Suppressor macrophage (primary cell): Measurements from ENCODE around the gene NUDT12.

ENCODE experiments used
- DNase-seq, 4 experiments: peaks; one replicate each; pipeline ENCODE4 v3.0.0-alpha.2; 2020 to 2022
- total RNA-seq, 17 experiments: gene quantifications; one replicate each; lab custom pipeline; 2026; ENCODE audit warnings: mixed read lengths in 6 of 17, inconsistent platforms in 3 of 17; lab: John Stamatoyannopoulos, UW

NUDT12 gene
- 4.4 to 36.3 (median 18.6) reads per million in 17 experiments for total RNA-seq

DNA sequence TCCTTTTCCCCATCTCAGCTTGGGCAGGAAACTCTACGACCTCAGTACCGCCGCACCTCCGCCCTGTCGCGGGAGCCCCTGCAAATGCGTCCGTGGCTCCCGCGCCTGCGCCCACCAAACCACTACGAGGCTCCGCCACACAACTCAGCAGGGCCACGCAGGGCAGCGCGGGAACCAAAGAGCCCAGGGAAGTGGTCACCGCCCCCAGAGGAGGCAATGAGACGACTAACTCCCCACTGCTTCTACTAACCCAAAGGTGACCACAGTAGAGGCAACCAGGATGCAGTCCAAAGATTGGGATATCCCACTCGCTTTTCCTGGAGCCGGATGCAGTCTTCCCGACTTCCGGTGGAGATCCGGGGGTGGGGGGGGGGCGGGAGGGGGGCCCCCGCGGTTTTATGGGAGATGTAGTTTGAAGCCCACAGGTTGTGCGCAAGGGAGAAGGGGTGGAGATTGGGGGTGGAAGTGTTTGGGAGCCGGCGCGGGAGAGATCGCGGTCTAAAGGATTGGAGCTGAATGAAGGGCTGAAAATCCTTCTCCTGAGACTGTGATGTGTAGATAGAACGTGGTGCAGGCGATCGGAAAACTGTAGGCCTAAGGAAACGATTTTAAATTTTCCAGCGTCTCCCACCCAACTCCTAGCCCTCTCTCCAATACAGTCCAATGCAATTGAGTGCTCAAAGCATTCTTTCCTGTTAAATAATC, at the start of gene NUDT12:
TSS of gene NUDT12 (minus strand) at position 337 of the 705 bp plus-strand sequence. CDS start 2,541 bp downstream, outside the sequence.
- peak; percentile 59 to 79 (median 73) for DNase-seq

DNA sequence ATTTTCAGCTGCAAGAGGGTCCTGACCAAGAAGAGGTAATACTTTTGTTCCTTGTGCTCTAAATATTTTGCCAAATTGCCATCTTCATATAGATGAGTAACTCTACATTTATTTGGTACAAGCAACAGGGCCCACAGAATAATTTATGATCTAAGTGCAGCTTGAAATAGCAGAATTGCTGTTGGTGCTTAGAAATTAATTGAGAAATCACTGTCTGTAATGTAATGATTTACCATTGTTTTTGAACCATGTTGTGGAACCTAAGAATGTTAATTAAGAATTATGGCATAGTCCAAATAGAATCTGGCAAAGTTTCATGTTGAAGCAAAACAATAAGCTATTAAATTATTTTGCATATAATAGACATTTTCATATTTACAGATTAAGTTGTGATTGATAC, 44.8 kb upstream of the NUDT12 start:
- DNase-seq, result no peak

DNA sequence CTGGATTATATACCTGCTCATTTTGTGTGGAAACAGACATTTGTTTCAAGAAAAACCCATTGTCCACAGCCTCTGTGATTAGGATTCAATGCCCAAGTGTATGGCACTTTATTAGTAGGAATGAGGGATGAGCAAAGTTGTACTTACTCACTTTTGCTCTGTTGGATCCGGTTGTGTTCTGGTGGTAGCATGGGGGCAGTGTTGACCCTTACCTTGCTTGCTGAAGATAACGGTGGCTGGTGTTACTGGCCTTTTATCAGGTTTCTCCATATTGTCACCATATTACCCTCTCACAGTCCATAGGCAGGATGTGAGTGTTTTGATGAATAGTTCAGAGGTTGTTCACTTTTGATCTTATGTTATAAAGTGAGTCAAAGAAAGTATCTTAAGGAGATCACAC, 42.7 kb upstream of the NUDT12 start:
- no peak for DNase-seq

DNA sequence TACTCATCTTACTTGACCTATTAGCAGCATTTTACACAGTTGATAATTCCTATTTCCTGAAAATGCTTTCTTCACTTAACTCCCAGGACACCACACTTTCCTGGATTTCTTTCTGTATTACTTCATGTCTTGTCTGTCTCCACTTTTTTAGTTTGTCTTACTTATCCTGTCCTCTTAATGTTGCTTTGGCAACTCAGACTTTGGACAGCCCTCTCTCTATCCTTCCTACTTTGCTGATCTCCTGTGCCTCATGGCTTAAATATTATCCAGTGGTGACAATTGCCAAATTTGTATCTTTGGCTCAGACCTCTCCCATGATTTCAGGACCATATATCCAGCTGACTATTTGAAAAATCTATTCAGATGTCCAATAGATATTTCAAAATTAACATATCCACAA, 39.8 kb upstream of the NUDT12 start:
- DNase-seq, result no peak

DNA sequence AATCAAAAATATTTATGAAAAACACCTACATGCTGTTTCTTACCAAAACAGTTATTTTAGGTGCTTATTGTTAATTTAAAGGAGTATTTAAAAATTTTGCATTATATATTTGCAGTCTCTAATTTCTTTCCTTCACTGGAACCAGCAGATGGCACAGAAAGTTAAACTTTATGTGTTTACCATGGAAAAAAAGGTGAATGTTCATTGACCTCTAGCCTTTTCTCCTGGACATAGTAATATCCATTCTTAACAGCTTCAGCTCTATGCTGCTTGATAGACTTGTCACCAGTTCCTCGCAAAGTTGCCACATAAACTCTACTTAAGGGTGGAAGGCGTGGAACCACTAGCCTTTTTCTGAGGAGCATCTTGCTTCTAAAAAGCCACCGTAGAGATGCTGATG, 38.7 kb upstream of the NUDT12 start:
- no peak for DNase-seq

DNA sequence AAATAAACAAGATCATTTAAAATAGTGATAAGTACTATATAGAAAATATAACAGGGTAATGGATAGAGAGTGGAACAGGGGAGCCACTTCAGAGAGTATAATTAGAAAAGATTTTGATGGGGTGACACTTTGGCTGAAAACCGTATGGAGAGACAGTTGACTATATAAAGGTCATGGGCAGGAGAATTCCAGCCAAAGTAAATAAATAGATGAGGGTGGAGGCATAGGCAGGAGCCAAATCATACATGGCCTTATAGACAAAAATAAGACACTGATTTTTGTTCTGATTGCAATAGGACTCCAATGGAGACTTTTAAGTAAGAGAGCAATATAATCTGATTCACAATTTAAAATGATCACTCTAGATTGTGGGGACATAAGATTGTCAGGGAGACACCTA, 37.5 kb upstream of the NUDT12 start:
- no peak for DNase-seq

DNA sequence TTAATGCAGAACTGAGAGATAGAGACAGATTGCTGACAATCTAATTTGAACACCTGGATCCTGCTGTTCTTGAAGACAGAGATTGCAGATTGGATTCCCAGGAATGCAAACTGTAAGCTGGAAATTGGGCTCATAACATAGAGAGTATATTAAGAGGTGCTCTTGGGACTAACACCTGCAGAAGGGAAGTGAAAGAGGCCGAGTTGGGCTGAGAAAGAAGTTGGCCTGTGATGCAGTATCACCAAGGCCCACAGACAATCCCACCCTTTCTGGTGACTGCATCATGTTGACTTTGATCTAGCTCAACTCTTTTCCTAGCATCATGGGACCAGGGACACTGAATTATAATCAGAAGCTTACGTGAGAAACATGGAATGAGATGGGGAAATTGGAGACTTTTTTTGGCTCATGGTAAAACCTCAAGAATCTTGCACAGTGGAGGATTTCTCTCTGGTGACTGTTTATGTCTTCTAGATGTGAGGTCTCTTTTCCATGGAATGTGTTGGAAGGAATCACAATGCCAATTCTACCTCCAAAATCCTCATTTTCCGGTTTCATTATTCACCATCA, 36.5 kb upstream of the NUDT12 start:
- DNase-seq, result no peak

DNA sequence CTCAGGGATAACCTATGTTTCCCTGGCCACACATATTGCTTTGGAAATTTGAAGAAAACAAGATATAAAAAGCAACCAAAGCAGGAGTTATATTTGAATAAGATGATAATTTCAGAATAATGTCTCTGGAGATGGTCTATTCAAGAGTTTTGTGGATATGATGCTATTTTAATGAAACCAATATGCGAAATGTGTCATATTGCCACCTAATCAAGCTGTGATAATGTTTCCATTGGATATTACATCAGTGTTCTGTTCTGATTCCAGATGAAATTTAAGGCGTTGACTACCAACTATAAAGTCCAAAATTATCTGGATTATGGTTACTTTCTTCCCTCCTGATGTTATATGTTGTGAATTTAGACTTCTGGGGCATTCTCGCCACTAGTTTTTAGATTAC, 27.6 kb upstream of the NUDT12 start:
- no peak for DNase-seq

DNA sequence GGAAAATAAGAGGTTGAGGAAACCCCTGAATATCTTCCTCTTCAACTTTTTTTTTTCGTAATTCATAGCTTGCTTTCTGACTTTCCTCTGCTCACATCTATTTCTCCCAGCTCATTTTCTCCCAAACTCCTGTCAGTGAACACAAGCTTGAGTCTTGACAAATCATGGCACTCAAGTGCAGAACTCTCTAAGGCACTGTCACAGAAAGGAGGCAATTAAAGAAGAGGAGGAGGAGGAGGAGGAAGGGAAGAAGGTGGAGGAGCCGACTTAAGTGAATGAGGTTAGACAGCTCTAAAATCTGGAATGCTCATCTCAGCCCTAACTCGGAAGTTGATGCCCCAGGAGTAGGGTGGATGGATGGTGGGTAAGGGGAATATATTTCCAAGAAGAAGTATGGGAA, 27.2 kb upstream of the NUDT12 start:
- no peak for DNase-seq

DNA sequence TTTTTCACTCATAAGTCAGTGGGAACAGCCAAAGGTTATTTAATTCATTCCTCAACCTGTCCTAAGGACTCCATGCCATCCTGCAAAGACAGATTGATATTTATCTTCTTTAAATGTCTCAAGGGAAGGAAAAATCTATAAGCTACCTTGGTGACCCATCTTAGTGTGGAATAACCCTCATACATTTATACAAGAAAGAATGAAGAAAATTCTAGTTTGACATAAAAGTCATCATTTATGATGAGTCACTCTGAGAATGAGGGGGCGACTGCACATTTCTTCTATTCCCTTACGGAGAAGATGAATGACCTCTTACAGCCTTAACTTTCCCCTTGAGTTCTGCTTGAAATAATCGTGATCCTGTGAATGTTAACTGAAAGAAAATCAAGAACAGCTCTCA, 26.8 kb upstream of the NUDT12 start:
- DNase-seq, result no peak

DNA sequence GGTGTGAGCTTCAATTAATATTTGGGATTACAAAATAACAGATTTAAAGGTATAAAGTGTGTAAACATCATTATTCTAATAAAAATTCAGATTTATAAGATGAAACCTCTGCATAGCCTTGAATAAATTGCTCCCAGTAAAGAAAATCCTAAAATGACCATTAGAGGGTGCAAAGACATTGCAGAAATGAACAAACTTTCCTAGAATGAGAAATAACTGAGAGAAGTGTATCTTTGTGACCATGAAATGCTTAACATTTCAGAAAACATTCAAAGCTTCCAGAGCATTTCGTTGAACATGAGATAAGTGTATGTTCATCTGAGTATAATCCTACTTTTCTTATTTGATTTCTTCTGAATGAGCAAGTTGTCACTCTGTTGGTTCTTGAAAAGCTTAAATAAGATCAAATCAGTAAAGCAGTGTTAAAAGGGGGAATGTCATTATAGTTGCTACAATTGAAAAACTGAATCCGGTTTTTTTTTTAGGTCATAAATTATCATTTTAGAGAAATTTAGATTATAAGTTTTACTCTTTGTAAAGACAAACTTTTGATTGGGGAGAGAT, 24.7 kb upstream of the NUDT12 start:
- DNase-seq, result peak in 2 of 4 experiments; percentile 8 to 20

DNA sequence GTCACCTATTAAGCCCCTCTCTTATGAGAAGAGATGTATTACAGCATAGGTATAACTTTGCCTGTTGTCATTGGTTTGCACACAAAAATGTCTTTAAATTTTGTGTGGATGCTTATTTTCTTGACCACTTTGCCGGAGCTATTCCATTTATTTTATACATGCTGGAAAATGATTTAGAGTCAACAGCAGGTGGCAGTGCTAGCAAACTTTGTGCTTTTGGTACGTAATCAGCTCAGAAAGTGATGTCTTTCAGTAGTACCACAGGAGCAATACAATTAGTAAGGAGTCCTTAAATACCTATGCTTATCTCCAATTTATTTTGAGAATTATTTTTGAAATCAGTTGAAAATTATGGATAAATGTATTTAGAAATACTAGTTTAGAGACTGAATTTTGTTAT, 19.8 kb upstream of the NUDT12 start:
- DNase-seq, result peak; percentile 34 to 52 (median 43)

DNA sequence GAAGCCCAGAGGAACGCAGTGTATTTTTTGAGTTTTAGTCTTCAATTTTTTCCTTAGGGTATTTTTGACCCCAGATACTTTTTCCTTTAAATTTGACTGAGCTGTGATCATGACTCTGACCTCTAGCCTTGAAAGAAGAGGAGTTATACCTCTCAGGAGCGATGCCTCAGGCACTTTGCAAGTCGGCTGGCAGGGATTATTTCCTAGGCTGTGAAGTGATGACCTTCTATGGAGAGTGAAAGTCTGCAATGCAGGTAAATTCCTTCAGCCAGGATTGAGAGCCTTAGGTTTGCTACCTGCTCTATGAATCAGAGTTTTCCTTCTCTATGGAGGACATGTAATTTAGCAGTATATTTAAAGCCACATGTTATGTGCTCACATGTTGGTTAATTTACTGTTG, 10.8 kb upstream of the NUDT12 start:
- DNase-seq, result no peak

DNA sequence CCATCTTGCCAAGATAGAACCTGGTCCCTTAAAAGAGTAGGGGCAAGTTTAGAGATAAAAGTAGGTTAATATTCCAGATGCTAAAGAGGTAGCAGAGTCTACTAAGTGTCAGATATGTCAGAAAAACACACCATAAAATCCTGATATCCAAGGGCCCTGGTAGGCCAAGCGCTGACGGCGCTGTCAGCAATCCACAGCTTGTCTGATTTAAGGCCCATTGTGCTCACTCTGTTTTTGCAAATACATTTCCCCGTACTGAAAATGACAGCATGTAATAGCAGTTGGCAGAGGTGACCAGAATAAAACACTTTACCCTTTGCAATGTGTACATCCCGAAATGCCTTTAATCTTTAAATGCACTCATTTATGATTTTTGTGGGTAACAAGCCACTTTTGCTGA, 9.9 kb upstream of the NUDT12 start:
- no peak for DNase-seq

DNA sequence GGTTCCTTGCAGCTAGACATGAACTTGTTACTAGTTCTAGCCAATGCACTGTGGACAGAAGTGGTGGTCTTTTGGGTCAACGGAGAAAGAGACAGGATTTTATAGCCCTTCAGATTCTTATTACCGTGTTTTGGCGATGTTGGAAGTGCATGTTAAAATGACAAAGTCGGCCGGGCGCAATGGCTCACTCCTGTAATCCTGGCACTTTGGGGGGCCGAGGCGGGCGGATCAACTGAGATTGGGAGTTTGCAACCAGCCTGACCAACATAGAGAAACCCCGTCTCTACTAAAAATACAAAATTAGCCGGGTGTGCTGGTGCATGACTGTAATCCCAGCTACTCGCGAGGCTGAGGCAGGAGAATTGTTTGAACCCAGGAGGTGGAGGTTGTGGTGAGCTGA, 9.1 kb upstream of the NUDT12 start:
- DNase-seq, result no peak

DNA sequence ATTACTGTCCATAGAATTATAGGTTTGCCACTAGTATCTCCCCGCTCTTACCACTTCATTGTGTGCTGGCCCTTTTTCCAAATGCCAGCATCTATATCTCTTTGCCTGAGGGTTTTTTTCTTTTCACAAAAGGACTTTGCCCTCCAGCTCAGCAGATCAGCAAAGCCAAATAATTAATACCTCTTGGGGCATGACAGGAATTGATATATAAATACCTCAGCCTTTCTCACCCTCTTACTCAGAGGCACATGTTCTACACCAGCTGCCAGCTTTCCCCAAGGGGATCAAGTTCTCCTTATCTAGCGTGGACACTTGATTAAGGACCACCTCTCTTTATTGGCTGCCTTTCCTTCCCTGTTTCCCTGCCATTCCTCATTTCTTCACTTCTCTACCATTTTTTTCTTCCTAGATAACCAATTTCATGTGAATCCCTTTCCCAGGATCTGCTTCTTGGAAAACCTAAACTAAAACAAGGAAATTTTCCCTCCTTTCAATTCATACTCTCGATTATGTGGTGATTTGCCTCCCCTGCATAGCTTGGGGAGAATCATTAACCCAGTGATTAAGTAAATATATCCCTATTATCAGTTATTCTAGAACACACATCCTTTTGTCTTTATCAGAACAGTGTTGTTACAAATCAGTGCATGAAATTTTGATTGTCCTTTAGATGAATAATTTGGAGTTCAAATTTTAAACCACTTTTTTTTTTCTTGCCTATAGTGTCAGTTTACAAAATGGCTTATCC, 6.9 kb upstream of the NUDT12 start:
- DNase-seq, result no peak

DNA sequence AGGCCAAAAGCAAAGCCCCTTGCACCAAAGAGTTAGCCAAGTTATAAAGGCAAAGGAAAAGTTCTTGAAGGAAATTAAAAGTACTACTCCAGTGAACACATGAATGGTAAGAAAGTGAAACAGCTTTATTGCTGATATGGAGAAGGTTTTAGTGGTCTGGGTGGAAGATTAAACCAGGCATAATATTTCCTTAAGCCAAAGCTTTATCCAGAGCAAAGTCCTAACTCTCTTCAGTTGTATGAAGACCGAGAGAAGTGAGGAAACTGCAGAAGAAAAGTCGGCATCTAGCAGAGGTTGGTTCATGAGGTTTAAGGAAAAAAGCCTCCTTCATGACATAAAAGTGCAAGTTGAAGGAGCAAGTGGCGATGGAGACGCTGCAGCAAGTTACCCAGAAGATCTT, 3.1 kb upstream of the NUDT12 start:
- DNase-seq, result no peak

DNA sequence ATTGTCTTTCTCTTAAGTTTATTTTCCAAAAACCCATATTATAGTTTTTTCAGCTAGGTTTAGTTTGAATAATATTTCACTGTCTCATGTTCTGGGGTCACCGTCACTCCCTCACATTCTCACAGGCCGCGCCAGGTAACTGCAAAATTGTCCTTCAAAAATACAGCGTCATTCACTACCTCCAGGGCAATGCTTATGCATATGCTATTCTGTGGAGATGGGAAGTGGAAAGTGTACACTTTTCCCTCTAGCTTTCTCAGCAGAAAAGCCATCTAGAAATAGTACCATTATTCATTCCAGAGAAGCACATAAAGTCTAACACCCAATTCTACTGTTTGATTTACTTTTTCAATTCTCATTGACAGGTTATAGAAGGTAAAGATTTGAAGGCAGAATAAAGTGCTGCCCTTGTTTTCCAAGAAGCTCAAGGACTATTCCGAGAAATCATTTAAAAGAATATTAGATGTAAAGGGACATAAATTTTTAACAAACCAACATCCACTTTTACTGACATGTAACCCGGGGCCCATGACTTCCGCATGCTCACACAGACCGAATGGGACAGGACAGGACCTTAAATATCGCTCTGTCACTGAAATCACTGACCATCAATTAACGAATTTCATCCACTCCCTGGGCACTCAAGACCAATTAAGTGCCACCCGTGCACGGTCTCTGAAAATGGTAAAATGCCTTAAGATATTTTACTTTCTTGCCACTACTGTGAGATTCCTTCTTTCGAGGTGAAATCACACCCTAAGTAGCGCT, 720 bp downstream of the NUDT12 start:
- peak; percentile 25 to 49 (median 36) for DNase-seq

DNA sequence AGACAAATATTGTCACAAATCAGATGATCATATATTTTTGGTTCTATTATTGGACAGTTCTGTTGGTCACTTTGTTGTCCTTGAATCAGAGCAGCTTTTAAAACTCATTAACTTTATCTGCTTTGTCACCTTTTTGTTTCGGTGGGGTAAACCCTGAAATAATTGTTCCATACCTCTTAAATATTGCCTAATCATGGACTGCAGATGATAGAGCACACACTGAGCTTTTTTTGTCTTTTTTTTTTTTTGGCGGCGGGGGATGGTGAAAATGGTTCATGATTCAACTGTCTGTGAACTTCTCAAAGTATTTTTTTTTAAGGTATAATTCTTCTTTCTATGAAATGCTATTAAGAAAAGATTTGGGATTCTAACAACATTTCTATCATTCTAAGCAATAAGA, 1.8 kb downstream of the NUDT12 start:
- DNase-seq, result no peak

DNA sequence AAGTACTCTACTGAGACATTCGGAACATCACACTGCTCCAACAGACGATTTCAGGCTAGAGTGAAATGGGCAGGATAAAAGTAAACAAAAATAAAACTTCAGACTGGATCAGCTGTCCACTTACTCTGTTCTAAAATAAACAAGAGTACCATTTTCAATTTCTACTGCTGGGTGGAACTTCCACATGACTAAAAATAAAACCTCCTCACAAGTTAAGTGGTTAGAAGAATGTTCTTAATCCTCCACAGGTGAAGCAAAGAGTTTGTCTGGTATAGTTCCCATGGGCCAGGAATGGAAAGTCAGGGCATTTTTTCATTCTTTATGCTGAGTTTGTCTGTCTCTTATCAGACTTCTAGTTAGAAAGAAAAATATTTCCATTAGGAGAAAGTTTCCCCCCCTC, 15.7 kb downstream of the NUDT12 start:
- DNase-seq, result no peak

DNA sequence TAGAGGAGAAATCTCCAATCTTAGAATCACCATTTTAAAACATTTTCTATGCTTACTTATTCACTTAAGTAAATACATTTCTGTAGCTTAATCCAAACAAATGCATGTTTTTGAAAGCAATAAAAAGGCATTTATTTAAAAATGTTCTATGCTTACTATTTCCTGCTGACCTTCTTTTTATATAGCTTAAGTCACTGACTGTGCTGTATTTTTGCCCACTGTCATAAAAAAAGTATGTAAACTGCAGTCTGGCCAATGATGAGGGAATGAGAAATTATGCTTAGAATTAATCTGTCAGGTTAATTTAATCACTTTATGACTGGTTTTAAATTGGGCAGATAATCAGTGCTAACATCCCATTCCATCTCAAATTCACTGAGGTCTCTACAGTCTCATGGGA, 20.1 kb downstream of the NUDT12 start:
- DNase-seq, result no peak

DNA sequence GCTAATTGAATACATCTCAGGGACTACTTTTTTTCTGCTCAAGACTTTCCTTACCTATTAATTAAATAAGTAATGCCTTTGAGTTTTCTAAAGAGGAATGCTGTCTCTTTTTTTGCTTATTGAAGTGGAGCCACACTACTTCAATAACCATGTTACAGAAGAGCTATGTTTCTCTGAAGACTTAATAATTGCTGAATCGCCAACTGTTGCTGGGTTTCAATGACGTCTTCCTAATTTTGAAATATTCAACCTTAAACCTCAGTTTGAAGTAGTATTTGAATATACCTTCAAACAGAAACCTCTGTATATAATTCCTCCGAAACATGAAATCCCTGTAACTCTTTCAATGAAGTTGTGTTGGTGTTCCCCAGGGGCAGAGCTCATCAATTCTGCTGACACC, 21.0 kb downstream of the NUDT12 start:
- DNase-seq, result no peak

DNA sequence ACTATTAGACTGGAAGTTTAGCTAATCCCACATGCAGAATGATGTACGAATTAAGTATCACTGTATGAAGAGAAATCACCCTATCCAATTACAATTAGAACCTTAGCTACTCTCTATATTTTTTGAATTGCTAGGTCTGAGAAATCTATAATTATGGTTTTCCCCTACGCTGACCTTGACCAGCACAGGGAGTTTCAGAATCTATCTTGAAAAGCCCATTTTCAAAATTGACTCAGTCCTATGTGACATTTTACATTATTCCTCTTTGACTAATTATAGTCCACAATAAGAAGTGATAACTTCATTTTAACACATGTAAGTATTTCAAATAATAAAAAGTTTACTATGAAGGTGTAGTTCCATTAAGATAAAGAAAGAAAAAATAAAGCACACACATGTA, 21.5 kb downstream of the NUDT12 start:
- no peak for DNase-seq
